OCI-LY1 (cell line): ENCODE data around the gene LLGL2.

Experiments
- EZH2 ChIP-seq: fragments of 200-600 bp; sonication (generic), shearing (Covaris generic); IDR thresholded peaks from 2 replicates; pipeline ENCODE4 v1.8.0; 2017; ENCODE audit warnings: borderline replicate concordance, mixed run types, mild to moderate bottlenecking, antibody characterized with exemption, low read length, moderate library complexity, mixed read lengths
- TF ChIP-seq, protein P1 (sequence below): fragments of 200-600 bp; sonication (generic), shearing (Covaris generic); IDR thresholded peaks from 2 replicates; pipeline ENCODE4 v1.5.1; 2017; ENCODE audit warnings: mild to moderate bottlenecking, antibody characterized with exemption, low read length, moderate library complexity, mixed read lengths

DNA sequence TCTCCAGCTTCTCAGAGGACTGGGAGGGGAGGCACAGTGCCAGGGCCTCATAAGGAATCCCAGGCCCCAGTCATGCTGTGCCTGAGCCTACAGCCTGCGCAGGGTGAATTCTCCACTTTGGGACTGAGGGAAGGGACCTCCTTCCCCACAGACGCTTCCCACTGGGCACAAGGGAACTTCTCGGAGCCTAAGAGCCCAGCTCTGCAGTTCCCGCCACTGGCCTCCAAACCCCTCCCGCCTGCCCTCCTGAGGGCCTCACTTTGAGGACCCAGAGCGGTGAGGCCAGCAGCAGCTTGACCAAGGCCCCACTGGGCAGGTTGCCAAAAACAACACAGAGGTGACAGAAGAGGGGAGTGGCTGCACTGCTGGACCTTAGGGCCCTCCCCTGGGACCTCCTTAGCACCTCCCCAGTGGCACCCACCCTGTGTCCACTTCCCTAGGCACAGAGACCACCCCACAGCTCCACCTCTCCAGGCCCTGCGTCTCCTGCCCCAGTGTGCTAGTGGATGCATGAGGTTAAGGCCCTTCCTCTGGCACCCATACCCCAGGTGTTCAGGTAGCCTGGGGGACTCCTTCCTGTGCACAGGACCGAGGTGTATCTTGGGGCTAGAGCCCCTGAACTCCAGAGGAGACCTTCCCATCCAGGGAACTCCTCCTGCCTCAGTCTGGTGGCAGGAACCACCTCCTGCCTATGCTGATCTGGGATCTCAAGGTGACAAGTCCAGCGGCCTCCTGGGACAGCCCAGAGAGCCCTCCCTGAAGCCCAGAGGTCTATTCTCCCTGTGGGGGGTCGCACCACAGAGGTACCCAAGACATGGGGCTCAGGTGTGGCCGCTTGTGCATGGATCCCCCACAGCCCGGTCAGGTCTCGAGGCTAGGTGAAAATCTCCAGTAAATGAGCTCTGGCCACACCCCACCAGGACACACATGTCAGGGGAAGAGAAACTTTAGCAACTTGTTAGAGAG is 13.6 kb upstream of the LLGL2 start:
- TF ChIP-seq, protein P1, sequence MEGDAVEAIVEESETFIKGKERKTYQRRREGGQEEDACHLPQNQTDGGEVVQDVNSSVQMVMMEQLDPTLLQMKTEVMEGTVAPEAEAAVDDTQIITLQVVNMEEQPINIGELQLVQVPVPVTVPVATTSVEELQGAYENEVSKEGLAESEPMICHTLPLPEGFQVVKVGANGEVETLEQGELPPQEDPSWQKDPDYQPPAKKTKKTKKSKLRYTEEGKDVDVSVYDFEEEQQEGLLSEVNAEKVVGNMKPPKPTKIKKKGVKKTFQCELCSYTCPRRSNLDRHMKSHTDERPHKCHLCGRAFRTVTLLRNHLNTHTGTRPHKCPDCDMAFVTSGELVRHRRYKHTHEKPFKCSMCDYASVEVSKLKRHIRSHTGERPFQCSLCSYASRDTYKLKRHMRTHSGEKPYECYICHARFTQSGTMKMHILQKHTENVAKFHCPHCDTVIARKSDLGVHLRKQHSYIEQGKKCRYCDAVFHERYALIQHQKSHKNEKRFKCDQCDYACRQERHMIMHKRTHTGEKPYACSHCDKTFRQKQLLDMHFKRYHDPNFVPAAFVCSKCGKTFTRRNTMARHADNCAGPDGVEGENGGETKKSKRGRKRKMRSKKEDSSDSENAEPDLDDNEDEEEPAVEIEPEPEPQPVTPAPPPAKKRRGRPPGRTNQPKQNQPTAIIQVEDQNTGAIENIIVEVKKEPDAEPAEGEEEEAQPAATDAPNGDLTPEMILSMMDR: no peak
- no peak for TF ChIP-seq EZH2
